Stimulated activated CD8-positive, alpha-beta memory T cell treated with anti-CD3 and anti-CD28 coated beads, Interleukin-2, amount 100 ng/mL, for 1 hour (primary cell): Measurements from ENCODE around the gene KCNQ1.

Experiments used
- DNase-seq, 2 donors: peaks; one replicate each; pipeline ENCODE4 v3.0.0-alpha.2; 2020; ENCODE audit warnings: low read depth in 2 of 2

The KCNQ1 gene

GRCh38 chr11:2779981-2780849, 335.4 kb downstream of the KCNQ1 start:
- no peak for DNase-seq

GRCh38 chr11:2780850-2781407, 336.1 kb downstream of the KCNQ1 start:
- no peak for DNase-seq

DNA sequence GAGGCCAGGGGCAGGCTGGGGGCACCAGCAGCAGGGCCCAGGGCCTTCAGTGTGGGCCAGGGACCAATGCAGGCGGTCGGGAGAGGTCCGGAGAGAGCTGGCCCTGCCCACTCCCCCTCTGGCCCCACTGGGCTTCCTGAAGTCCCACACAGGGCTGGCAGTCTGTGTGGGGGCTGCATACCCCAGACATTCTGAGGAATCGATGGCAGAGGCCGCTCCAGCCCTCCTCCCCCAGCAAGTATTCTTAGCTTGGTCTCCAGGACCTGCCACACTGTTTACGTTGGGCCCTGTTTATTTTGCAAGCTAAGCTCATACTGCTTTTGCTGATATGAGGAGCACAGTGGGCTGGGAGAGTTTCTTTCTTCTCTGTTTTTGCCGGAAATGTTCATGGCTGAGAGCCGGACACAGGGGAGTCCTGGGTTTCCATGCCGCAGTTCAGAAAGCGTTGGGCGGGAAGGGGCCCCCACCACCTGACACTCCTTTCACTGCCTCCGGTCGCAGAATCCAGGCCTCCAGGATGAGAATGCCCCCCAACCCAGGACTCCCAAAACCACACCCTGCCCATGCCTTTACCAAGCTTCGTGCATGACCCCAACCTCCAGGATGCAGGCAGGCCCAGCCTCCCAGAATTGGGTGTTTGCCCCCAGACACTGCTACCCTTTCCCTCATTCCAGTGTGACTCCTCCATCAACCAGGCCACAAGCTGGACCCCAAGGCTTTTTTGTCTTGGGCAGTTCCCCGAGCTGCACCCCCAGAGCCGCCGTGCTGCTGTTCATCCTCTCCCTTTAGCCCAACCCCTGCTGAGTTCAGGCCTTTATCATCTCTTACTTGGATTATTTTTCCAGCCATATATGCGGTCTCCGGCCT, 336.8 kb downstream of the KCNQ1 start:
- no peak for DNase-seq

GRCh38 chr11:2782769-2783168, 338.0 kb downstream of the KCNQ1 start:
- DNase-seq = no peak

GRCh38 chr11:2783536-2784082, 338.8 kb downstream of the KCNQ1 start:
- DNase-seq = no peak

DNA sequence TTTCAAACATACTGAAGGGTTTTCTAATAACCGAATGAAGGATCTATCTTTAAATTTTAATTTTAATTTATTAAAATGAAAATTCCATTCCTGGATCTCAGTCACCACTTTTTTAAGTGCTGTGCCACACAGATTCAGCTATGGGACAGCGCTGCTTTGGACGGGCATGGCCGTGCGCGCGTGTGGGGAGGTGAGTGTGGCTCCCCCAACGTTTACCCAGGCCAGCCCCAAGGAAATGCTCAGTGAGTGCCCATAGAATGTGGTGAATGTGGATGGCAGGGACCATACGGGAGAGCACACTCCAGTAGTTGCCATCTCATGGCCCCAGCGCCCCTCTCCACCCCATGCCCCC, 343.0 kb downstream of the KCNQ1 start:
- no peak for DNase-seq

DNA sequence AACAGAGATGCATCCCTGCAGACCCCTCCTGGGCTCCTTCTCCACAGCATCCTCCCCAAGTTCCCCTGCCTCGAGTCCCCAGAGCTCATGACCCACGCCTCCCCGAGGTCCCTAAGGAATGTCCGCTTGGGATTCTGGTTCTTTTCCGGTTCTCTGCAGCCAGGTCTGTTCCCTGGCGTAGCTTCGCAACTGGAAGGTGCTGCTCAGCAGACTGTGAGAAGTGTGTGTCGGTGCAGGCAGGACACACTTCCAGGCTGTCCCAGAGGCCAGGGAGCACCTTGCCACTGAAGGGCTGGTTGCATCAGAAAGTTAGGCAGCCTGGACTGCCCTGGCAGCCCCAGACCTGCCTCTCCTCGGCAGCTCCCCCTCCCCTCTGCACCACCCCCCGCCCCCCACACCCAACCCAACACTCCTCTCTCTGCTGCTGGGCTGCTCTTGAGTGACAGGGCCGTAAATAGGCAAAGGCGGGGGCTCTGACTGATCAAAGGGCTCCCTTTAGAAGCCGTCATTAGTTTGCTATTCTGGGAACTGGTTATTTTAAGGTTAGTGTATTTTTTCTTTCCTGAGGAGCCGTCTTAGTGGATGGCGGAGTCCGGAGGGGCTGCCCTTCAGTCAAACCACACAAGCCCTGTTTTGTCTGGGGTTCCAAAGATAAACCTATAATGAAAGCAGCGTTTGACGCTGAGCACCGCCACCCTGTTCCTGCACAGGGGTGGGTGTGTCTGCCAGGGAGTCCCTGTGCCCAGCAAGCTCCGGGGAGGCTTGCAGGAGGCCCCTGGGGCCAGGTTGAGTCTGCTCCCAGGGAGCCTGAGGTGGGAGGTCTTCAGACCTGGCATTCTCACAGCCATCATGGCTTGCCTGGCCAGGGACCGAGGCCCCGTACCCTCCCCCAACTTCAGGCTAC, 343.6 kb downstream of the KCNQ1 start:
- no peak for DNase-seq

- no peak for DNase-seq
Measured at GRCh38 chr11:2789331-2789730, 344.5 kb downstream of the KCNQ1 start.

DNA sequence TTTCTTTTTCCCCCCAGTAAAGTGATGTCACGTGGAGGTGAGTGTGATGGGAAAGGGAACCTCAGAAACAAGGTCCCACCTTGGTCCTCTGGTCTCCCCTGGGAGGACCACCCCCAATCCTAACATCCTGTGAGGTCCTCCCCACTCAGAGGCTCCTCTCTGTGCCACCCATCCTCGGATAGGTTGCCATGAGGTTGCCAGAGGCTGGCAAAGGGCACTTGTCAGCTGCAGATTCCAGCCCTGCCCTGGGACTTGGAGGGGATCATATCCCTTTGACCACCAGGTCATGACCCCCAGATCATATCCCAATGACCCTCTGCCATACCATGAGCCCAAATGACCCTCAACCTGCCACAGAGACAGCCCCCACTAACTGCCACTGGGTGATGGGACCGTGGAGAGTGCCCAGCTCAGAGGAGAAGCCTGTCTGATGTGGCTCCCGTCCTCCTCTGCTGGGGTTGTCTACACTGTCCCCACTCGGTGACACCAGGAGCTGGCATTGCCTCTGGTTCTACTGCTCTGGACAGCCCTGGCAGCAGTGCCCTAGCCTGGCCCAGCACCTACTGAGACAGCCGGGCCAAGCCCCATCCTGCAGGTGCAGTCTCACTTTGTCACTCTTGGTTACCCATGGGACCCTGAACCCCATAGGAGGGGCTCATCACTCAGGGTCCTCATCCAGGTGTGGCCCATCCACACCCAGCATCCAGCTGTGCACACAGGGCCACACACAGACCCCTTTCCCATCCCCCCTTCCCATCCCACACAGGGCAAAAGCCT, 345.2 kb downstream of the KCNQ1 start:
- DNase-seq = no peak

DNA sequence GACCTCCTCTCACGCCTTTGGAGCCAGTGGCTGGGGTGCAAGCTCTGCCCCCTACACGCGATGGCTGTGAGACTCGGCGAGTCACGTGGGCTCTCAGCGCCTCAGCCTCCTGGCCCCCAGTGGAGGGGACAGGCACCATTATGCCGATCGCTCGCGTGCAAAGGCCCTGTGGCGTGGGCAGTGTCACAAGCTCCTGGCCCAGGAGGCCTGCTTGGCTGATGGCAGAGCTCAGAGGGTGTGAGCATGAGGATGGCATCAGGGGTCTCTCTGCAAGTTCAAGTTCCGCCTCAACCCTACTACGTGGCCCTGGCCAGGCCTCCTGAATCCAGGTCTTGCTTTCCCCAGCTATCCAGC, 345.7 kb downstream of the KCNQ1 start:
- no peak for DNase-seq

- DNase-seq = no peak
Measured at GRCh38 chr11:2791139-2791520, 346.3 kb downstream of the KCNQ1 start.

DNA sequence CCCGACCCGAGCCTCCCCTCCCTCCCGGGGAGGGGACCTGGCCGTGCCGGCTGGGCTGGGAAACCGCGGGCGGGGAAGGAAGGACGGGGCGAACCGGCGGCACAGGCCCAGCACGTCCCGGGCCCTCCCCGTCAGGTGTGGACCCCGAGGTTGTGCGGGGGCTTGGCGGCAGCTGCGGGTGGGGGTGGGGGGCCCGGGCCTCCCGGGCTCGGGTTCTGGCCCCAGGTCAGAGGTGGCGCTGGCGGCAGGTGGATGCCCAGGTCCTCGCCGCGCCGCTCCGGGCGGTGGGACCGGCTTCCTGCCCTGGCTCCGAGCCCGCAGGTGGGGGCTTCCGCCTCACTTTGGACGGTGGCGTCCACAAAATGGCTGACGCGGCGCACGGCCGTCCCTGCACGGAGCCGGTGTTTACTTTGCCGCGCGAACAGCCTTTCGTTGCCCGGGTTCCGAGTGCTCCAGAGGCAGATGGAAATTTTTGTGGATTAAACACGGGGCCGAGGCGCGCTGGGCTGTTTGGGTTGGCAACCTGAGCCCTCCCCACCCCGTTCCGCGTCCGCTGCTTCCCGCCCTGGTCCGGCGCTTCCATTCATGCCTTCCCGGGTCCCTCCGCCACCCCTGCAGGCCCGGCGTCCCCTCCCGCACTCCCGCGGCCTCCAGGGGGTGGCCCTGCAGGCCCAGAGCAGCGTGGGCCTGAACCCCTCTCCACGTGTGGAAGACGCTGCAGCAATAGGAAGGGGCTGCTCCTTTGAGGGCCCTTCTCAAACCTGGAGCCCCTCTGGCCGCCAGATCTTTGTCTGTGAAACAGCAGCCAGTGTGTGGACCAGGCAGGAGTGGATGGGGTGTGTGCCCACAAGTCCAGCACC, 346.9 kb downstream of the KCNQ1 start:
- no peak for DNase-seq

DNA sequence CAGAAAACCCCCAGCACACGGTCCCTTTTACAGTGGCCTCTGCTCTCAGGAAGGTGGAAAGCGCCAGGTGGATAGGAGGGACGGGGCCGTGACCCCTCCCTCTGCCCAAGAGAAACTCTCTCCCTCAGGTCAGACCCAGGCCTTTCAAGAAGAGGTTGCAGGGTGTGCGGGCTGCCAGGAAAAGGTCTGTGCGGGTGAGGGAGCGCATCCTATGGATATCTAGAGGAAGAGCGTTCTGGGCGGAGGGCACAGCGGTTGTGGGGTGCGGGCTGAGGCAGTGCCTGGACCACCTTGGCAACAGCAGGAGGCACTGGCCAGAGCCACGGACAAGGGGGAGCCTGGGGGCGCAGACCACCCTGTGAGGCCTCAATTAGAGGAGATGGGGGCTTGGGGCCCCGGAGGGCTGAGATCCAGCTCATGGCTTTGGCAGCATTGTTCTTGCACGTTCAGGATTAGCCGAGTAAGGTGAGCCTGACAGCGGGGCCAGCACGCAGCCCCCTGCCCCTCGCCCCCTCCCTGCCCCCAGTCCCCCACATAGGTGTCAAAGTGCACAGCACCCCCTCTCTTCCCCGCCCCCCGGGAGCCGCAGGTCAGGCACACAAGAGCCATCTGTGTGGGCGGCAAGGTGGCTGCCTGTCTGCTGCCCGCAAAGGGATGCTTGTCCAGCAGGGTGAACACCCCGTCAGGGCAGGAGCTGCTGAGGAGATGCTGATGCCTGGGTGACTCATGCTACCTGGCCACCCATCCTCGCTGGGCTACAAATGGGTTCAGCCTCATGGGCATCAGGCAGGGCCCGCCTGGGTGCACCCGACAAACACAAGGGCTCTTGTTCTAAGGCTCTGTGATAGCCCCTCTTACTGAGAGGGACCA, 347.8 kb downstream of the KCNQ1 start:
- DNase-seq = no peak

DNA sequence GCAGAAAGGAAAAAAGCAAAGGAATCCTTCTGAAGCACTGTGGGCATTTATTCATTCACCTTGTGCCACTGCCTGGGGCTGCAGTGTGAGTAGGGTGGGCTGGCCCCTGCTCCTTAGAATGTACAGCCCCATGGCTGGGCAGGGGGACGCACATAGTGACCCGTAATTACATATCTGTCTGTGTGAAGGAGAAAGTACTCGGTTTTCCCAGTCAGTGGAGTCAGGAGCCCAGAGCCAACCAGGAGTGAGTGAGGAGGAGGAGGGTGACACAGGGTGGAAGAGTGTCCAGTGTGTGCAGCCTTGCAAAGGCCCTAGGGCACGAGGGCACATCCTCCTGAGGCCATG, 348.9 kb downstream of the KCNQ1 start:
- no peak for DNase-seq

DNA sequence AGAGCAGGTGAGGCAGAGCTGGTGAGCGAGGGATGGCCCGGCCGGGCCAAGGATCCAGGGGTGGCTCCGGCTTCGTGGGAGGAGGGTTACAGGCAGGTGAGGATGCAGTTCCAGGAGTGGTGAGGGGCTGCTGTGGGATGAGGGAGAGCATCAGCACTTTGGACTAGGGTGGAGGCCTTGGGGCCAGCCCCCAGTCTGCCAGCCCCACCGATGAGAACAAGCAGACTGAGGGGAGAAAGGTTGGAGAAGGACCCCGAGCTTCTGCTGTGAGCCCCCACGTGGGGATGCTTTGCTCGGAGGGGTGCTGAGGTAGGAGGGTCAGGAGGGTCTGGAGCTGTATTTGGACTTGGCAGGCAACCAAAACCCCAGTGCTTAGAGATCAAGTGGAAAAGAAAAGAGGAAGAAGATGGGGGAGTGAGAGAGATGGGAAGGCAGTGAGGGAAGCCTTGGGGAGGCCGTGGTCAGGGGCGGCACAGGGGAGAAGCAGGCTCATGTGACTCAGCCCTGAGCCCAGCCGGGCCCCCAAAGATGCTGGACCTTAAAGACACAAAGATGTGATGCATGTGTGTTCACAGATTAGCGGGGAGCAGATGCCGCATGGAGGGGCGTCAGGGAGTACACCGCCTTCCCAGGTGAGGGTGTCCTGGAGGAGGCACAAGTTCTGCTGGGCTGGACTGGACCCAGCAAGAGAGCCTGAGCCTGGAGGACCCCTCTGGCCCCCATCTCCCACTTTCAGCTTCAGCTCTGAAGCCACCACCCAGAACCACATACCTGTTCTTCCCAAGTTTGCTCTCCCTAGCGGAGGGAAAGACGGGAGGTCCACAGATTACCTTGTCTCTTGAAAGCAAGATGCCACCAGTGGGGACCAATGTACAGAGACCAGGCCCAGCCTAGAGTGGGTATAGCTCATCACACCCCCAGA, 349.5 kb downstream of the KCNQ1 start:
- no peak for DNase-seq

DNA sequence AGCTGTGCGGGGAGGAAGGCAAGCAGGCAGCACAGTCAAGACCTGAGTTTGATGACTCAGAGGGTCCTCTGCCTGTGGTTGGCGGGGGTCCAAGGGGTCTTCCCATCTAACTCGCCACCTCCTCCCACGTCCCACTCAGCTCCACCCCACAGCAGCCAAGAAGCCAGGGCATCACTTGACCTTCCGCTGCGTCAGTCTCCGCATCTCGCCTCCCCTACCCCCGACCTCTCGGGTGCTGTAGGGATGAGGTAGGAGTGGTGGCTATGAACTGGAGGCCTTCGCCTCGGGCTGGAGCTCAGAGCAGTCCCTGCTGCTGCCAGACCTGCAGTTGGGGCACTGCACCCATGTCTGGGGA, 350.1 kb downstream of the KCNQ1 start:
- DNase-seq = no peak

DNA sequence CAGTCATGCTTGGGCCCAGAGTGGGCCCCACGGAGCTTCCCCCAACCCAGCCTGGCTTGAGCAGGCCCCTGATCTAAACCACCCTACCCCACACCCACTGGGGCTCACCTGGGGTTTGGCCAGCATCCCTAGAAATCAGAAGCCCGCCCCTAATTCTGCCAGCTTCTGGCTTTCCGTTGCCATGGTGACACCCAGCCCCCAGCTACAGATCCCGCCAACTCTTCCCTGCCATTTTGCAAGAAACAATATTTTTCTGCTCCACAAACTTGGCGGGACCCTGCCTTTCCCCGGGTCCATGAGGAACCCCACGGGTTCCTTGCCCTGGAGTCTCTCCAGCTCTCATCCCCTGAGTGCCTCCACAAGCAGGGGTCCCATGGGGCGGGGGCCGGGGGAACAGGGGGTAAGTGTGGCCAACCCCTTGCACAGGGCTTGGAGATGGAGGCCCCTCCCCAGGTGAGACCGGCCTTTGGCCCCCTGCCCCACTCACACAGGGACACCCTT, 350.7 kb downstream of the KCNQ1 start:
- no peak for DNase-seq

- no peak for DNase-seq
Measured at GRCh38 chr11:2796091-2796490, 351.3 kb downstream of the KCNQ1 start.
